Gastrocnemius medialis (tissue), 4 donors: ENCODE results near the gene DNAJC1.

ENCODE experiments used
- POLR2A ChIP-seq, 2 donors: fragments of 450-650 bp; IDR thresholded peaks; one replicate each; pipeline ENCODE4 v1.6.1; 2017; ENCODE audit warnings: antibody characterized with exemption in 2 of 2, mild to moderate bottlenecking in 2 of 2, moderate library complexity in 2 of 2
- TF ChIP-seq, protein P1 (sequence below), 5 experiments: fragments of 450-650 bp in 3 of 5; fragments of 200-600 bp in 2 of 5; sonication (generic) in 2 of 5; IDR thresholded peaks in 4 of 5; conservative IDR thresholded peaks in 1 of 5; 1 replicate in 4 of 5; 2 replicates in 1 of 5; pipeline ENCODE4 v1.5.1; 2016 to 2019; ENCODE audit warnings: antibody characterized with exemption in 5 of 5, mild to moderate bottlenecking in 3 of 5, moderate library complexity in 3 of 5

DNA sequence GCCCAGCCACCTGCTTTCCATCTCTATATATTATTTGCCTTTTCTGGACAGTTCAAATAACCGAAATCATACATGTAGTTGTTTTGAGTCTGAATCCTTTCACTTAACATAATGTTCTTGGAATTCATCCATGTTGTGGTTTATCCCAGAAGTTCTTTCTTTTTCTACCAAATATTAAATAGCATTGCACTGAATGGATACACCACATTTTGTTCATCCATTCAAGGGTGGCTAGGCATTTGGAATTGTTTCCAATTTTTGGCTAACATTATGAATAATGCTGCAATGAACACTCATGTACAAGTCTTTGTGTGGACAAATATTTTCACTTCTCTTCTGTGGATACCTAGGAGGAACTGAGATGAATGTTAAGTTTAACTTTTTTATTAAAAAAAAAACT is 18.0 kb downstream of the DNAJC1 start:
- TF ChIP-seq, protein P1, sequence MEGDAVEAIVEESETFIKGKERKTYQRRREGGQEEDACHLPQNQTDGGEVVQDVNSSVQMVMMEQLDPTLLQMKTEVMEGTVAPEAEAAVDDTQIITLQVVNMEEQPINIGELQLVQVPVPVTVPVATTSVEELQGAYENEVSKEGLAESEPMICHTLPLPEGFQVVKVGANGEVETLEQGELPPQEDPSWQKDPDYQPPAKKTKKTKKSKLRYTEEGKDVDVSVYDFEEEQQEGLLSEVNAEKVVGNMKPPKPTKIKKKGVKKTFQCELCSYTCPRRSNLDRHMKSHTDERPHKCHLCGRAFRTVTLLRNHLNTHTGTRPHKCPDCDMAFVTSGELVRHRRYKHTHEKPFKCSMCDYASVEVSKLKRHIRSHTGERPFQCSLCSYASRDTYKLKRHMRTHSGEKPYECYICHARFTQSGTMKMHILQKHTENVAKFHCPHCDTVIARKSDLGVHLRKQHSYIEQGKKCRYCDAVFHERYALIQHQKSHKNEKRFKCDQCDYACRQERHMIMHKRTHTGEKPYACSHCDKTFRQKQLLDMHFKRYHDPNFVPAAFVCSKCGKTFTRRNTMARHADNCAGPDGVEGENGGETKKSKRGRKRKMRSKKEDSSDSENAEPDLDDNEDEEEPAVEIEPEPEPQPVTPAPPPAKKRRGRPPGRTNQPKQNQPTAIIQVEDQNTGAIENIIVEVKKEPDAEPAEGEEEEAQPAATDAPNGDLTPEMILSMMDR (IDR thresholded peaks at IDR 0.05 in 4 of 5, conservative IDR thresholded peaks at IDR 0.05 in 1 of 5): no peak
- no peak for TF ChIP-seq POLR2A (IDR thresholded peaks at IDR 0.05)
